Measurements from ENCODE around the gene UMAD1.

- TF ChIP-seq CTCF (IDR thresholded peaks at IDR 0.05) (no peak), POLR2A (IDR thresholded peaks at IDR 0.05) (no peak), POLR2AphosphoS5 (IDR thresholded peaks at IDR 0.05) (no peak)
Measured at GRCh38 chr7:7909376-7909775, 268.8 kb downstream of the UMAD1 start.
